TTC549 (cell line): ENCODE data around the gene ADGRF3.
A peak's percentile ranks its signal among the peaks of the same experiment; 100 is the strongest.
"Not testable (repeated sequence)": the region's sequence is repeated elsewhere in the genome, so short reads cannot be mapped to it uniquely, and the experiment has no call there.

Source experiments
- FAIRE-seq: peaks from 2 replicates; lab custom pipeline; 2012; peaks lifted over from hg19 to GRCh38; lab: Jason Lieb, UNC

ADGRF3 gene

DNA sequence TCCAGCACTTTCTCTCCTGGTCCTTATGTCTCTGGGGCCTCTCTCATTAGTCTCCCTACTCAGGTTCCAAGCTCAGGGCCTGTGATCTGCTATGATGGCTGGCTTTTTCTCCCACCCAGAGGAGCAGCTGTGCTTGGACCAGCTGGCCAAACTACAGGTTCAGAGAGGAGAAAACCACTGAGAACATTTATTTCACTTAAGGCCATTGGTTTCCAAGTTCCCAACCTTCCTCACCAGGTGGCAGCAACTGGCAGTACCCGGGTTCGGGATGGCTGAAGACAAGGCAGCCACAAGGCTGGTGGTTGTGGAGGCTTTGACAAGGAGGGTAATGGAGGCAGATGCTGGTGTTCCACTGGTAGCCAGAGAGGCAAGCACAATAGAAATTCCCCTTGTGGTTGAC, 30.5 kb downstream of the ADGRF3 start:
- no peak for FAIRE-seq

DNA sequence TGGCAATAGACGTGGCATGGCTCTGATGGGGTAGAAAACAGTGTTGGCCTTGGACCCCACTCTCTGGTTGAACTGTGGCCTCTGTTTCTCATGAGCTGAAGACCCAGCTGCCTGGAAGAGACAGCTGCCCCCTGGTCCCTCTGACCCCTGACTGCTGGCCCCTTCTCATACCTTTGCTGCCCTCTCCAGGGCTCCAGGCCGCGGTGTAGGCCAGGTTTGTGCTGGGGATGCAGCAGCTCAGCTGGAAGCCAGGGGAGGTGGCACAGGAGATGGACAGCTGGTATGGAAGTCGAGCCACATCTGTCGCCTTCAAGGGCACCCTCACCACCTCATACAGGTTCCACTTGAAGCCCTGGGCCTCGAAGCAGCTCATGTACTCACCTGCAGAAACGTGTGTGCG, 32.3 kb downstream of the ADGRF3 start:
- FAIRE-seq = no peak

- no peak for FAIRE-seq
These were observed 33.1 kb downstream of the ADGRF3 start for GRCh38 chr2:26313446-26313845.

DNA sequence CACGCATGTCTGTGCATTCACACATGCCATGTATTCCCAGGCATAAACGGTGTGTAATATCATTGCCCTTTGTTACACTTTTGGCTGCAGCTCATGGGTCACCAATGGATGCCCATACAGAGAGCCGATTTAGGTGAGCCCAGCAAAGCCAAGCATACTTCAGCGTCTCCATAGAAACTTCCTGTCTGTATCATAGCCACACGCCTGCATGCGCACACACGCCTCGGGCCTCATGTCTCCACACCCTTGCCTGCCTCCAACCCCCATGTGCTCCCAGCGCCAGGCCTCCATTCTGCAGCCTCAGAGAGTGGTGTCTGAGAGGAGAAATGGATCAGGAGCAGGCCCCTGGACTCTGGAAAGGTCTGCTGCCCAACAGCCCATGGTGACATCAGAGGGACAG, 34.1 kb downstream of the ADGRF3 start:
- FAIRE-seq = no peak

- no peak for FAIRE-seq
These were observed 36.7 kb downstream of the ADGRF3 start for GRCh38 chr2:26309921-26310320.

GRCh38 chr2:26305540-26305939, 41.0 kb downstream of the ADGRF3 start:
- FAIRE-seq = no peak

- not testable (repeated sequence) for FAIRE-seq
These were observed 41.5 kb downstream of the ADGRF3 start for GRCh38 chr2:26305094-26305493.

GRCh38 chr2:26302846-26303245, 43.7 kb downstream of the ADGRF3 start:
- FAIRE-seq = no peak

DNA sequence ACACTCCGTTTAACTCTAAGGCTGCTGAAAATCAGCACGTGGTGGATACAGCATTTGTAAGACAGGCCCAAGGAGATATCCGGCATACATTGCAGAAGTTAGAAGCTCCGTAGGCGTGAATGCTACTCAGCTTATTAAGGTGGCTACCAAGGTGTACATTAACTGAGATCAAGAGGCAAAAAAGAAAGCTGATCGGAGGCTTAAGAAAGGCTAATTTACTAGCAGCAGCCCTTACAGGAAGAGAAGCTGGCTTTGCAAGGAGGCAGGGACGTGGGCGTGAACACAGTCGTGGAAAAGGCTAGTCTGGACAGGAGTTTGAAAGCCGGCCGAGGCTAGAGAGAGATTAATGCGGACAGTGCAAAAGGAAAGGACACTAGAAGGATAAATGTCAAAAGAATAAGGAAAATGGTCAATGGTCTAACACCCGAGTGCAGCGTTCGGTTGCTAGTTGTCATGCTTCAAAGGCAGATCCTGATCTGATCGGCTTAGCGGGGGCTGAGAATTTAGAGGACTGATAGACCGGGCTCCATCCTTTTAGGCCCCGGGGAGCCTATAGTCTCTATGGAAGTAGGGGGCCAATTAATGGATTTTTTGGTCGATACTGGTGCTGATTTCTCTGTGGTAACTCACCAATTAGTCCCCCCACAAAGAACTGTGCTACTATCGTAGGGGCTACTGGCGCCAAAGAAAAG, 46.2 kb downstream of the ADGRF3 start:
- FAIRE-seq = no peak

DNA sequence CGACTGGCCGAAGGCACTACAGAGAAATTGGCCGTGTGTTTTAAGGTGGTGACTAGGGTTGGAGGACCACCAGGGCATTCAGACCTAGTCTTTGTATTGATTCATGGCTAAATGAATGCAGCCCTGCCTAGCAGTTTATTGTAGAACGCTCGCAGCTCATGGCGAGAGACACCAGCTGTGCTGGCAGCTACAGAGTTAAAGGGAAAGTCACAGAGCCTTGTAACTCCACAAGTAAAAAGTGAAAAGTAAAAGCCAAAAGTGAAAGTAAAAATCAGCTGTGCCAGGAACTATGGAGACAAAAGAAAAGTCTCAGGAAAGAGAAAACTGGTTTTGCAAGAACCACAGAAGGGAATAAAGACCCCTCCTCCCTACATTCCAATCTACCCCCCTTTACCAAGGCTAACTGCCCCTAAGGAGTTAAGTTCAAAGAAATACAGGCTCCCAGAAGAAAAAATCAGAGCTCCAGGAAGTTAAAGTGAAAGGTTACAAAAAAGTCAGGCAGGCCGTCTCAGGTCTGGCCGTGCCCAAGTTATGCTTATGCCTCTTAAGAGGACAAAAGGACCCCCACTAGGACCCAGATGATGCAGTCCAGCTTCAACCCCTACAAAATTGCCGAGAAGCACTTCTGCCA, 47.0 kb downstream of the ADGRF3 start:
- FAIRE-seq = no peak

DNA sequence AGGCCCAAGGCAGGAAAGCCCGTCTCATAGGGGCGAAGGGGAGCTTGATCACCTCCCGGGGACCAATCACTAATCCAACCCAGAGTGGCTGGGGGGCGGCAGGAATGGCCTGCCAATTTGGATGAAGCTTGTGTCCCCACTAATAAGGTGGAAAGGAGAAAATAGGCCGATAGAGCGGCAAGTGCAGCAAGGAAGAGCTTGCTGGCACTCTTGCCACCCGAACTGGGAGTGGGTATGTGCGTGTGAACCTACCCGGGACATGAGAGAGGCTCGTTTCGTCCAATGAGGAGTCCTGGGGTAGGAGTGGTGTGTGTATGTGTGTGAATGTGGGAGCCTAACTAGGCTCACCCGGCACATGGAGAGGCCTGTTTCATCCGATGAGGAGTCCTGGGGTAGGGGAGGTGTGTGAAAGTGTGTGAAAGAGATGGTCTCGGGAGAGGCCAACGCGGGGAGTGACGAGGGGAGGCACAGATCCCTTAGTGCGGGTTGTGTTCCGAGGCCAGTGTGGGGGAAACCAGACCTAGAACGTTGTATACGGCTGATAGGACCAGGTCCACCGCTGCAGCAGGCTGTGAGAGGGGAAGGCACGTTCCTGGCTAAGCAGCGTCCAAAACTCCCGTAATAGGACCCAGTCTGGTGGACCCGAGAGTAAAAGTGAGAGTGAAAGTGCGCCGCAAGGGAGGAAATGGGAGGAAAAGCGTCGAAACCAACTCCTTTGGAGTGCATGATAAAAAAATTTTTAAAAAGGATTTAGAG, 47.8 kb downstream of the ADGRF3 start:
- no peak for FAIRE-seq

DNA sequence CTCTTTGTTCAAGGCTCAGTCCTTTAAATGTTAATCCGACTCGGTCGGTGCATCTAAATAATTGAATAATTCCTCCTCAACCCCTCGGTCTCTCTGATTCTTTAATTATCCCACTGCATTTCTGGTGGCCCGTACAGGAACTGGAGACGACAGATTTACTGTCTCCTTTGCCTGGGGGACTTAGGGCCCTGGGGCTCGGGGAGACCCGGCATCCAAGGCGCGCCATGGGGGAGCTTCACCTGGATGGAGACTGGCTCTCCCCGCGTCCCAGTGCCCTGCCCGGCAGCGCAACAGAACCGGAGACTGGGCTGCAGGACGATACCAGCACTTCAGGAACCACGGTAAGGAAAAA, 48.3 kb downstream of the ADGRF3 start:
- FAIRE-seq = no peak

- no peak for FAIRE-seq
These were observed 49.5 kb downstream of the ADGRF3 start for GRCh38 chr2:26297061-26297460.

GRCh38 chr2:26295511-26295910, 51.1 kb downstream of the ADGRF3 start:
- FAIRE-seq = no peak

DNA sequence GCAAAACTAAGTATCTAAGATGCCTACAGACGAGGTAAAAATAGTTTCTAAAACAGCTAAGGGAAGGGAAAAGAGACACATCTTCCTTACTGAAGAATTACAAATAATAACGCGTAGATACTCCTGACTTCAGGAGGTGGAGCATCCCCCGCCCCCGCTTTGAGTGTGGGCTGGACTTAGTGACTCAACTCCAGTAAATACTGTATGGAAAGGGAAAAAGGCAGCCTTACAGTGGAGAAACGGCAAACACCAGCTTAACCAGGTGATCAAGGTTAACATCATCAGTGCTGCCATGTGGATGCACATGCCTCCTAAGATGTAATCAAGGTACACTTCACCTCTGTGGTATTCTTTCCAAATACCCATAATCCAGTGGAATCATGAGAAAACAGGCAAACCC, 53.9 kb downstream of the ADGRF3 start:
- no peak for FAIRE-seq

DNA sequence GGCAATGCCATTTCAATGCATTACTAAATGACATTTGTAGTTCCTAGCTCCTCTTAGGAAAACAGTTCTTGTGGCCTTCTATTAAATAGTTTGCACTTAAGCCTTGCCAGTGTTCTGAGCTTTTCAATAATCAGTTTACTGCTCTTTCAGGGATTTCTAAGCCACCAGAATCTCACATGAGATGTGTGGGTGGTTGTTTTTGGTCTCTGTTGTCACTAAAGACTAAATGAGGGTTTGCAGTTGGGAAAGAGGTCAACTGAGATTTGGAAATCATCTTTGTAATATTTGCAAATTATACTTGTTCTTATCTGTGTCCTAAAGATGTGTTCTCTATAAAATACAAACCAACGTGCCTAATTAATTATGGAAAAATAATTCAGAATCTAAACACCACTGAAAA, 56.6 kb downstream of the ADGRF3 start:
- no peak for FAIRE-seq

- peak; percentile 62 for FAIRE-seq
These were observed 60.7 kb downstream of the ADGRF3 start for GRCh38 chr2:26285931-26286330.

DNA sequence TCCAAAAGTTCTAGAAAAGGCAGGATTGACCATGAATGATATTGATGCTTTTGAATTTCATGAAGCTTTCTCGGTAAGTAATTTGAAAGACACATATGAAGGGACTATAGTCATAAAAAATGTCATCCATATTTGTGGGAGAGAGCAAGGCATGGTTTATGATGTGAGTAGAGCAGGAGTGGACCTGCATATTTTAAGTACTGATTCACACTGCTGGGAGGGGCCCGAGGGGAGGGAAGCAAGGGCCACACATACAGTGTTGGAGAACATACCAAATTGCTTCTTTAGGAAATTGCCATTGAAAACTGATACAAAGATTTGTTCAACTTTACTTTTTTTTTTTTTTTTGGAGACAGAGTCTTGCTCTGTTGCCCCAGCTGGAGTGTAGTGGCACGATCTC, 62.5 kb downstream of the ADGRF3 start:
- no peak for FAIRE-seq

DNA sequence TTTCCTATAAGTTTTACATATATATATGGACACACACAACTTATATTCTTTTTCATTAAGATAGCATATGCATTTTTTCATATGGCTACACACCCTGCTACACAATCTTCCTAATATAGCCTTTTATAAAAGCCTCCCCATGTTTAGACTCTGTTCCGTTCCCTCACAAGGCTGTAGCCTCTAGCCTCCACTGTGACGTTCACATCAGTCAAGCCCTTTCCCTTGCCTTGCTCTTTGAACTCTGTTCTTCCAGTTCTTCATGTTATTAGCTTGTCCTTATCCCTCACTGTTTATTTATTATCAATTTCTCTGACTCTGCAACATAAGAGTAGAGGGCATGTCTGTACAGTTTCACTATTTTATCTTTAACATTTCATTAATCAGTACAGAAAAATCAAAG, 63.0 kb downstream of the ADGRF3 start:
- no peak for FAIRE-seq

GRCh38 chr2:26281226-26281625, 65.4 kb downstream of the ADGRF3 start:
- no peak for FAIRE-seq

DNA sequence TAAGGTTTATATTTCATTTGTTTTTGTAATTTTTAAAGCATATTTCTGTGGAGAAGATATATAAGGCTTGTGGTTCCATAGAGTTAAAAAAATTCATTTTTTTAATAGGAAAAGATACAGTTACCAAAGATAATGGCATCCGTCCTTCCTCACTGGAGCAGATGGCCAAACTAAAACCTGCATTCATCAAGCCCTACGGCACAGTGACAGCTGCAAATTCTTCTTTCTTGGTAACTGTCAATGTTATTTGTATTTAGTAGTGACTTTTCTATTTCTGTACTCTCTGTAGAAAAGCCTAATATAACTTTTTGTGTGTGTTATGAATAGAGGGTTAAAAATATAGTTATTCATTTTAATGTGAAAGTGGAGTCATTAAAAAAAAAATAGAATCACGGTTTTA, 66.7 kb downstream of the ADGRF3 start:
- no peak for FAIRE-seq

DNA sequence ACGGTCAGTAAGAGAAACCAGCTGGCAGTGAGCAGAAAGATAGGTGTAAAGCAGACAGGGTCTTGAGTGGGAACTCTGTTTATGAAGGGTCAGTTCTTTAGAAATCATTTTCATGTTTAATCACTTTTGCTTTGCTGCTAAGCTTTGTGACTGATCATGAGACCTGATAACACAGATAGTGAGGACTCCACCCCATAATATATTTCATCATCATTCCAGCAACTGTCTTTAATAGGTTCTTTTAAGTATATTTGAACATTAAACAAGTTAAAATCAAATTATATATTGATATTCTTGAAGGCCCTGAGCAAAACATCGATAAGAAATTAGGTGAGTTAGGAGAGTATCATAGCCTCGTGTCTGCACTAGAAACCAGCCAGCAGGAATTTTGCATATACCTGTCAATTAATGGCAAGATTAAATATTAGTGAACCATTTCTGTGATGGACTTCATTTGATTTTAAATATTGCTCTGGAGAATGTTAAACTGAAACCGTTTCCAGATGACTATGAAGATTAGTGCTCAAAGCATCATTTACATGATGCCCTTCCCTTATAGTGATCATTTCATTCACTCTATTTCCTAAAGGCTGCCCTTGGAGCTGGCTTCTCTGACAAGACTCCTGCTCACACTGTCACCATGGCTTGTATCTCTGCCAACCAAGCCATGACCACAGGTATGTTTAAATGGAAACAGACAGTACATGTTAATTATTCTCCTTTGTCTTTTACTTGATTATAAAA, 69.9 kb downstream of the ADGRF3 start:
- no peak for FAIRE-seq

- FAIRE-seq = no peak
These were observed 72.5 kb downstream of the ADGRF3 start for GRCh38 chr2:26274058-26274613.
